Choroid plexus epithelial cell (primary cell): ENCODE results near the gene ITGB1BP1.

Experiments used
- DNase-seq: peaks from one replicate; pipeline ENCODE4 v3.0.0-alpha.2; 2010; ENCODE audit warnings: low read depth
- H3K4me3 ChIP-seq: 2 replicates; pipeline ENCODE4 v1.5.1; 2011; ENCODE audit warnings: low read depth, mild to moderate bottlenecking, control low read depth, low read length, moderate library complexity
- TF ChIP-seq, protein P1 (sequence below): conservative IDR thresholded peaks from 2 replicates; pipeline ENCODE4 v1.5.1; 2011; ENCODE audit warnings: low read depth, mild to moderate bottlenecking, control low read depth, inconsistent platforms, low read length, moderate library complexity

Gene ITGB1BP1

DNA sequence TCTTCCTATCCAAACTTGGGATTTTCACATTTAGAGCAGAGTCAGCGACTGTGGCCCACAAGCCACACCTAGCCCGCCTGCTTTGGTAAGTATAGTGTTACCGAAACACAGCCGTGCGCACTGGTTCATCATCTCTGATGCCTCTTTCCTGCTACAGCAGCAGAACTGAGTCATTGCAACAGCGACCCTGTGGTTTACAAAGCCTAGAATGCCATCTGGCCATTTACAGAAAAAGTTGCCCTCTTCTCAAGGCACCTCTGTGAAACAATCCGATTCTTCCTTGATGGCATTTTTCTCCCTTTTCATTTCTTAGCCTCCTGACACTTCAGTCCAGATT, 40.3 kb upstream of the ITGB1BP1 start:
- DNase-seq: no peak
- H3K4me3 ChIP-seq: no peak overlapping the region
- TF ChIP-seq, protein P1, sequence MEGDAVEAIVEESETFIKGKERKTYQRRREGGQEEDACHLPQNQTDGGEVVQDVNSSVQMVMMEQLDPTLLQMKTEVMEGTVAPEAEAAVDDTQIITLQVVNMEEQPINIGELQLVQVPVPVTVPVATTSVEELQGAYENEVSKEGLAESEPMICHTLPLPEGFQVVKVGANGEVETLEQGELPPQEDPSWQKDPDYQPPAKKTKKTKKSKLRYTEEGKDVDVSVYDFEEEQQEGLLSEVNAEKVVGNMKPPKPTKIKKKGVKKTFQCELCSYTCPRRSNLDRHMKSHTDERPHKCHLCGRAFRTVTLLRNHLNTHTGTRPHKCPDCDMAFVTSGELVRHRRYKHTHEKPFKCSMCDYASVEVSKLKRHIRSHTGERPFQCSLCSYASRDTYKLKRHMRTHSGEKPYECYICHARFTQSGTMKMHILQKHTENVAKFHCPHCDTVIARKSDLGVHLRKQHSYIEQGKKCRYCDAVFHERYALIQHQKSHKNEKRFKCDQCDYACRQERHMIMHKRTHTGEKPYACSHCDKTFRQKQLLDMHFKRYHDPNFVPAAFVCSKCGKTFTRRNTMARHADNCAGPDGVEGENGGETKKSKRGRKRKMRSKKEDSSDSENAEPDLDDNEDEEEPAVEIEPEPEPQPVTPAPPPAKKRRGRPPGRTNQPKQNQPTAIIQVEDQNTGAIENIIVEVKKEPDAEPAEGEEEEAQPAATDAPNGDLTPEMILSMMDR: no peak

DNA sequence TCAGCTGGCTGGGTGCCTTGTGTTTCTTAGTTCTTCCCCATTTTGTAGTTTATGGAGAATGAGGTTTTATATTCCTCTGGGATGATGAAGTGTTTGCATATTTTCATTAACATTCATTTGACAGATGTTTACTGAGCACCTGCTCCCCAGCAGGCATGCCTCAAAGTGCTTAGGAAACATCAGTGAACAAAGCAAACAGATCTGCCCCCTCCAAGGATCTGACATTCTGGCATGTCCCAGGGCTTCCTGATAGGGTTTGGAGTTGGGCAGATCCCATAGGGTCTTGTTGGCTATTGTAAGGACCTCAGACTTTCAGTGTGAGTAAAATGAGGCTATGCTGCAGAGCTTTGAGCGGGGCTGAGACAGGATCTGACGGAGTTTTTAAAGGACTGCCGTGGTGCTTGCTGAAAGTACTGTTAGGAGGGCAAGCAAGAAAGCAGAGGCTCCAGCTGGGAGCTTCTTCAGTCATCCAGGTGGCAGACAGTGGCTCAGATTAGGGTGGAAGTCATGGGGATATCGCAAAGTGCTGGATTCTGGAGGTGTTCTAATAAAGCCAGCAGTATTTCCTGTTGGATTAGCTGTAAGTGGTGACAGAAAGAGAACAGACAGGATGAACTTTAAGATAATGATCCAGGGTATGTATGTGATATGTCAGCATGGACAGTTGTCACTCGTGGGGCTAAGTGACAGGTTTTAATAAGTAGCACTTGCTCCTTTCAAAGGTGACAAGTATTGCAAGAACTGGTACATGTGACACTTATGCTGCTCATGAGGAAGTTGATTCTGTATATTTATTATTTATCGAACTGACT, 39.8 kb upstream of the ITGB1BP1 start:
- H3K4me3 ChIP-seq: no peak overlapping the region
- DNase-seq: no peak
- TF ChIP-seq, protein P1: no peak

DNA sequence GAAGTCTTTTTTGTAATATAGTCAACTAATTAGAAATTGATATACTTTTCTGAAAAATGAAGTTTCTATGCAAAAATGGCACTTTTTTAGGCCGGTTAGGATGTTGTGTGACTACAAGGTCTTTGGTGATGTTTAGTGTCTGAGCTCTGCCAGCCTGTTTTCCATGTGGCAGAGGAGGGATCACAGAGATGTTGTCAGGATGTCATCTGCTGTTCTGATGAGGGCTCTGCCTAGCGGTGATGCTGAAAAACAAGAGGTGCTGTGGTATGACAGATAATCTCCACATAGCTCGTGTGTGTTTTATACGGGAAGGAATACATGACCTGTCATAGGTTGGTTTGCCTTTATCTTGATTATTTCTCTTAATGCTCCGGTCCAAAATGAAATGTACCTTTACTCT, 39.0 kb upstream of the ITGB1BP1 start:
- DNase-seq: no peak
- TF ChIP-seq, protein P1: no peak
- H3K4me3 ChIP-seq: no peak overlapping the region

DNA sequence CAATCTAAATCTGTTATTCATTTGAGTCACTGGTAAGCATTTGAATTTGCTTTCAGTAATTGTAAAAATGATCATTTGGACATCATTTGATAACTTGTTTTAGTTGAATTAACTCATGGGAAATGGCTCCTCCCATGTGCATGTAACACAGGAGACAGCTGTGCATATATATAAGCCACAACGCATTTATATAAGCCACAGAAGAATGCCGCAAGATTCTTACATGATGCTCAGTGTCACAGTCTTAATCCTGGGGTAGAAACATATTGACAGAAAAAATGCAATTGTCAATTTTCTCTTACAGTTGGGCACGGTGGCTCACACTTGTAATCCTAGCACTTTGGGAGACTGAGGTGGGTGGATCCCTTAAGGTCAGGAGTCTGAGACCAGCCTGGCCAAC, 37.8 kb upstream of the ITGB1BP1 start:
- no peak for DNase-seq
- TF ChIP-seq, protein P1: no peak
- H3K4me3 ChIP-seq: no peak overlapping the region

DNA sequence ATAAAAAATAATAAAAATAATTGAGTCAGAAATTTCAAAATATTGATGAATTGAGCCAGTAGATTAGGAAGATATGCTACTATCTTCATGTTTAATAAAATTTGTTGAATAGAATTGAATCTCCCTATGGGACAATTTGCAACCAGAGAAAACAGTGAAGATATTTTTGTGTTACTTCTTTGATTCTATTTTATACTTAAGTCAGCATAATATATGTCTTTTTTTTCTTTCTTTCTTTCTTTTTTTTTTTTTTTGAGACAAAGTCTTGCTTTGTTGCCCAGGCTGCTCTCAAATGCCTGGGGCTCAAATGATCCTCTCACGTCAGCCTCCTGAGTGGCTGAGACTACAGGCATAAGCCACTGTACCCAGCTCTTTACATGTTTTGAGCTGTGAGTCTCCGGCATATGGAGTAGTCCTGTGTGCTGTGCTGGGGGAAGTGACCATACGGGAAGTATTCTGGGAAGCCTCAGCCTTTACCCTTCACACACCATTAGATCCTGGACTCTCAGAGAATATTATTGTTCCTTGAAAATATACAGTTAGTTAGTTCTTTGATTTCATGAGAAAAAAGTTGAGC, 37.2 kb upstream of the ITGB1BP1 start:
- no peak overlapping the region for H3K4me3 ChIP-seq
- no peak for DNase-seq
- TF ChIP-seq, protein P1: no peak

DNA sequence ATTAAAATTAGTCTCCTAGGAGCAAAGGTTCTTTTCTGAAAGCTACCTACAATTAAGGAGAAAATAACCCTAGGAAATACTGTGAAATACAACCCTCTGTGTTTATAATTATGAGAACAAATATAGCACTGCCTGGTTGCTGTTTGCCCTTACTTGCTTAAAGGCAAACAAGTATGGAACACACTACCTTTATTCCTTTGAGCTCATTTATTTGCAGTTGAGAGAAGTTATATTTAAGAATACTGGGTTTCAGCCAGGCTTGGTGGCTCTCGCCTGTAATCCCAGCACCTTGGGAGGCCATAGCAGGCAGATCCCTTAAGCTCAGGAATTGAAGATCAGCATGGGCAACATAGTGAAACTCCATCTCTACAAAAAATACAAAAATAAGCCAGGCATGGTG, 27.9 kb upstream of the ITGB1BP1 start:
- DNase-seq: no peak
- TF ChIP-seq, protein P1: no peak
- no peak overlapping the region for H3K4me3 ChIP-seq

DNA sequence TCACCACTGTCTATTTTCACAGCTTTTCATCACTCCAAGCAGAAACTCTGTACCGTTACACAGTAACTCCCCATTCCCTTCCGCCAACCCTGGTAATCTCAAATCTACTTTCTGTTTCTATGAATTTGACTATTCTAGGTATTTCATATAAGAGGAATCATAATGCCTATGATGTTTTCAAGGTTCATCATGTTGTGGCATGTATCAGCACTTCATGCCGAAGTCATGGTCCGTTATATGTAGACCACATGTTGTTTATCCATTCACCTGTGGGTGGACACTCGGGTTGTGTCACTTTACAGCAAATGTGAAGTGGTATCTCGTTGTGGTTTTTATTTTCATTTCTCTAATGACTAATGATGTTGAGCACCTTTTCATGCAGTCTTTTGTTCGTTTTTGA, 21.8 kb upstream of the ITGB1BP1 start:
- no peak for DNase-seq
- TF ChIP-seq, protein P1: no peak

More for the DNA sequence above, 21.8 kb upstream of the ITGB1BP1 start:
- H3K4me3 ChIP-seq: no peak overlapping the region
